DOHH2 (cell line): ENCODE data around the gene TFPI2.

Experiments
- EZH2phosphoT487 ChIP-seq: fragments of 200-600 bp; sonication (generic); IDR thresholded peaks from 2 replicates; pipeline ENCODE4 v1.6.1; 2017; ENCODE audit warnings: borderline replicate concordance, mild to moderate bottlenecking, antibody characterized with exemption, low read length, moderate library complexity, mixed read lengths
- TF ChIP-seq, protein P1 (sequence below): fragments of 200-600 bp; sonication (generic); IDR thresholded peaks from one replicate; pipeline ENCODE4 v1.5.1; 2014; ENCODE audit warnings: antibody characterized with exemption, mild to moderate bottlenecking, low read depth, low read length; ENCODE audit not compliant: poor library complexity, severe bottlenecking

DNA sequence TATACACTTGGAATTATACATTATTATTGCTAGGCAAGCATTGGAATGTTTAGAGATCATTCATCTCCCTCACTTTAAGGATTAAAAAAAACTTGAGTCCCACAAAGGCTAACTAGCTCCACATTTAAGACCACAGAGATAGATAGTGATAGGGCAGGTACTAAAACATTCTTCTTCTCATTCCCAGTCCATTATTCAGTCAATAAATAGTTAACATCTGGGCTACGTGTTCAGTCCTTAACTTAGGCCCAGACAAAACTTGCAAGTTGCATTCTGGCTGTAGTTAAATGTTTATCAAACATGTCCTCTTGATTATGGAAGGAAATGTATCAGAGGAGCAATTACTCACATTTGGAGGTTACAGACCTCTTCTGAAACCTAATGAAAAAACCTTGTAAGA lies 33.4 kb upstream of the TFPI2 start:
- TF ChIP-seq, protein P1, sequence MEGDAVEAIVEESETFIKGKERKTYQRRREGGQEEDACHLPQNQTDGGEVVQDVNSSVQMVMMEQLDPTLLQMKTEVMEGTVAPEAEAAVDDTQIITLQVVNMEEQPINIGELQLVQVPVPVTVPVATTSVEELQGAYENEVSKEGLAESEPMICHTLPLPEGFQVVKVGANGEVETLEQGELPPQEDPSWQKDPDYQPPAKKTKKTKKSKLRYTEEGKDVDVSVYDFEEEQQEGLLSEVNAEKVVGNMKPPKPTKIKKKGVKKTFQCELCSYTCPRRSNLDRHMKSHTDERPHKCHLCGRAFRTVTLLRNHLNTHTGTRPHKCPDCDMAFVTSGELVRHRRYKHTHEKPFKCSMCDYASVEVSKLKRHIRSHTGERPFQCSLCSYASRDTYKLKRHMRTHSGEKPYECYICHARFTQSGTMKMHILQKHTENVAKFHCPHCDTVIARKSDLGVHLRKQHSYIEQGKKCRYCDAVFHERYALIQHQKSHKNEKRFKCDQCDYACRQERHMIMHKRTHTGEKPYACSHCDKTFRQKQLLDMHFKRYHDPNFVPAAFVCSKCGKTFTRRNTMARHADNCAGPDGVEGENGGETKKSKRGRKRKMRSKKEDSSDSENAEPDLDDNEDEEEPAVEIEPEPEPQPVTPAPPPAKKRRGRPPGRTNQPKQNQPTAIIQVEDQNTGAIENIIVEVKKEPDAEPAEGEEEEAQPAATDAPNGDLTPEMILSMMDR = no peak
- TF ChIP-seq EZH2phosphoT487 = no peak
